NB4 (cell line): ENCODE data around the gene ATP11C.

Experiments used
- DNase-seq: peaks from one replicate; pipeline ENCODE4 v3.0.0; 2010; ENCODE audit warnings: low read depth
- H3K4me3 ChIP-seq: one replicate; pipeline ENCODE4 v1.5.1; 2011; ENCODE audit warnings: mild to moderate bottlenecking, low read depth, low read length, moderate library complexity
- CTCF ChIP-seq: IDR thresholded peaks from one replicate; pipeline ENCODE4 v1.5.1; 2012; ENCODE audit warnings: low read depth, low read length
- MAX ChIP-seq: IDR thresholded peaks from 2 replicates; pipeline ENCODE4 v1.6.1; 2011; ENCODE audit warnings: low read depth, low read length
- MYC ChIP-seq: IDR thresholded peaks from 2 replicates; pipeline ENCODE4 v1.6.1; 2011; ENCODE audit warnings: low read depth, low read length
- POLR2A ChIP-seq: IDR thresholded peaks from 2 replicates; pipeline ENCODE4 v1.6.1; 2011; ENCODE audit warnings: mild to moderate bottlenecking; ENCODE audit not compliant: insufficient read length; ENCODE audit errors: extremely low read depth

The ATP11C gene

GRCh38 chrX:139776599-139776998, 156.3 kb downstream of the ATP11C start:
- TF ChIP-seq MAX (no peak), CTCF (no peak), MYC (no peak), POLR2A (no peak)
- DNase-seq = no peak
- no peak overlapping the region for H3K4me3 ChIP-seq

GRCh38 chrX:139770366-139770765, 162.5 kb downstream of the ATP11C start:
- no peak for DNase-seq
- no peak overlapping the region for H3K4me3 ChIP-seq
- TF ChIP-seq POLR2A = no peak
- no peak for TF ChIP-seq MAX
- no peak for TF ChIP-seq MYC
- TF ChIP-seq CTCF = no peak

- no peak overlapping the region for H3K4me3 ChIP-seq
- DNase-seq = peak; percentile 11
- TF ChIP-seq MYC (no peak), POLR2A (no peak), CTCF (no peak), MAX (no peak)
Observed at GRCh38 chrX:139766545-139766983, 166.3 kb downstream of the ATP11C start.

GRCh38 chrX:139762400-139763183, 170.3 kb downstream of the ATP11C start:
- no peak overlapping the region for H3K4me3 ChIP-seq
- no peak for DNase-seq
- TF ChIP-seq MAX = no peak
- TF ChIP-seq MYC = no peak
- no peak for TF ChIP-seq POLR2A
- no peak for TF ChIP-seq CTCF

GRCh38 chrX:139759637-139760036, 173.2 kb downstream of the ATP11C start:
- DNase-seq = peak; percentile 11
- TF ChIP-seq POLR2A = no peak
- TF ChIP-seq CTCF = peak; percentile 12
- H3K4me3 ChIP-seq = no peak overlapping the region
